Subcutaneous adipose tissue (tissue), 4 donors: Measurements from ENCODE around the gene MAST3. TPM values are rescaled to one million over a fixed set of nuclear protein-coding genes. Genes with fewer than 3 reads are reported as not detected.

Experiments used
- total RNA-seq, 4 donors: library from RNA; depleted of rRNA; stranded (reverse); fragments of >200 nt; gene quantifications; one replicate each; pipeline ENCODE4 v1.1.0, GENCODE V29; 2016
- TF ChIP-seq, protein P1 (sequence below): fragments of 450-650 bp; IDR thresholded peaks from one replicate; pipeline ENCODE4 v1.5.1; 2016; ENCODE audit warnings: low read depth, mild to moderate bottlenecking, control low read depth, antibody characterized with exemption, moderate library complexity

MAST3 gene
- total RNA-seq, 4 donors from 2014 or later: 5.1 to 12.2 (median 6.8) TPM

DNA sequence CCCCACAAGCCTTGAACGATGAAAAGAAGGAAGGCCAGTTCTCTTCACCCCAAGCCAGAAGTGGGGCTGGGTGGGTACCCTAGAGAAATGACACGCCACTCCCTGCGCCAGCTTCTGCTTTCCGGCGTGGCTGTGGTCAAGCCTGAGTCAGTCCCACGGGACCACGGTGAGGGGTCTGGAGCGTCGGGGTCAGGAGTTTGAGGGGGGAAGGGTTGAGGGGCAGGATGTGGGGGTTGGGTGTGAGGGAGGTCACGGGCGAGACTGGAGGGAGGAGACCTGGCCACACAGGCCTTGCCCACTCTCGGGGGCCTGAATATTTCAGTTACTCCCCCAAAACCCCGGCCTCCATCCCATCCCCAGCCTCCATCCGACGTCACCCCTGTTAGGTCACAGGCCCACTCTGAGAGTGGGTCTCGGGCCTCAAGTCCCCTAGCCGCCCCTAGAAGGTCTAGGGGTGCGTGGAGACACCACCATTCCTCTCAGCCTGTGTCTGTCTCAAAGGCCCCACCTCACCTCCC is 75.5 kb downstream of the MAST3 start:
- TF ChIP-seq, protein P1, sequence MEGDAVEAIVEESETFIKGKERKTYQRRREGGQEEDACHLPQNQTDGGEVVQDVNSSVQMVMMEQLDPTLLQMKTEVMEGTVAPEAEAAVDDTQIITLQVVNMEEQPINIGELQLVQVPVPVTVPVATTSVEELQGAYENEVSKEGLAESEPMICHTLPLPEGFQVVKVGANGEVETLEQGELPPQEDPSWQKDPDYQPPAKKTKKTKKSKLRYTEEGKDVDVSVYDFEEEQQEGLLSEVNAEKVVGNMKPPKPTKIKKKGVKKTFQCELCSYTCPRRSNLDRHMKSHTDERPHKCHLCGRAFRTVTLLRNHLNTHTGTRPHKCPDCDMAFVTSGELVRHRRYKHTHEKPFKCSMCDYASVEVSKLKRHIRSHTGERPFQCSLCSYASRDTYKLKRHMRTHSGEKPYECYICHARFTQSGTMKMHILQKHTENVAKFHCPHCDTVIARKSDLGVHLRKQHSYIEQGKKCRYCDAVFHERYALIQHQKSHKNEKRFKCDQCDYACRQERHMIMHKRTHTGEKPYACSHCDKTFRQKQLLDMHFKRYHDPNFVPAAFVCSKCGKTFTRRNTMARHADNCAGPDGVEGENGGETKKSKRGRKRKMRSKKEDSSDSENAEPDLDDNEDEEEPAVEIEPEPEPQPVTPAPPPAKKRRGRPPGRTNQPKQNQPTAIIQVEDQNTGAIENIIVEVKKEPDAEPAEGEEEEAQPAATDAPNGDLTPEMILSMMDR: no peak

DNA sequence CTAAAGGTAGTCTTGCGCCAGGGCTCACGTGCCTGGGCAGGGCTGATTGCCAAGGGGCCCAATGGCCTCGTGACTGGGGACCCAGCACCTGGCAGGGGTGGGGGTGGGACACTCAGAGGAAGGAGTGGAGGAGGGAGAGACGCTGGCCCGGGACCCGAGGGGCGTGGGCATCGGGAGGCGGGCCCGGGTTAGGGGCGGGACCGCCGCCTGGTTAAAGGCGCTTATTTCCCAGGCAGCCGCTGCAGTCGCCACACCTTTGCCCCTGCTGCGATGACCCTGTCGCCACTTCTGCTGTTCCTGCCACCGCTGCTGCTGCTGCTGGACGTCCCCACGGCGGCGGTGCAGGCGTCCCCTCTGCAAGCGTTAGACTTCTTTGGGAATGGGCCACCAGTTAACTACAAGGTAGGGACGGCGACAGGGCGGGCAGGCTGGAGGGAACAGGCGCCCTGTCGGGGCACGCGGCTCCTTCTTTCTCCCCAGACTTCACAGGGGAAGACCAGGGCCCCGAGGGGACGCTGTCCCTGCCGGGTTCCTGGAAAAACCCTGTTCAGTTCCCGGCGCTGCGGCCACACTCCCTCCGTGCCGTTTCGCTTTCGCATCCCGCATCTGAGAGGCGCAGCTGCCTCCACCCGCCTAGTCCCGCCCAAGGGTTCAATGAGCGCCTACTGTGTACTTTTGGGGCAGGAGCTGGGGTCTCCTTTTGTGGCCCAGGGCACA is 76.2 kb downstream of the MAST3 start, which contains the start of gene IFI30:
TSS of gene IFI30 (plus strand) at position 242 of the 717 bp plus-strand sequence. CDS start at position 271, 29 bp downstream.
- TF ChIP-seq, protein P1: no peak

DNA sequence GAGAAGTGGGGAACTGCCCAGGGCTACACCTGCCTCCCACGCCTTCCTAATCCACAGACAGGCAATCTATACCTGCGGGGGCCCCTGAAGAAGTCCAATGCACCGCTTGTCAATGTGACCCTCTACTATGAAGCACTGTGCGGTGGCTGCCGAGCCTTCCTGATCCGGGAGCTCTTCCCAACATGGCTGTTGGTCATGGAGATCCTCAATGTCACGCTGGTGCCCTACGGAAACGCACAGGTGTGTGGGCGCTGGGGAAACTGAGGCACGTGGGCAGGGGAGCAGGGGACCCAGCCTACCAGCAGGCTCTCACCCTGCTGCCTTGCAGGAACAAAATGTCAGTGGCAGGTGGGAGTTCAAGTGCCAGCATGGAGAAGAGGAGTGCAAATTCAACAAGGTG is 77.4 kb downstream of the MAST3 start:
- TF ChIP-seq, protein P1: no peak

DNA sequence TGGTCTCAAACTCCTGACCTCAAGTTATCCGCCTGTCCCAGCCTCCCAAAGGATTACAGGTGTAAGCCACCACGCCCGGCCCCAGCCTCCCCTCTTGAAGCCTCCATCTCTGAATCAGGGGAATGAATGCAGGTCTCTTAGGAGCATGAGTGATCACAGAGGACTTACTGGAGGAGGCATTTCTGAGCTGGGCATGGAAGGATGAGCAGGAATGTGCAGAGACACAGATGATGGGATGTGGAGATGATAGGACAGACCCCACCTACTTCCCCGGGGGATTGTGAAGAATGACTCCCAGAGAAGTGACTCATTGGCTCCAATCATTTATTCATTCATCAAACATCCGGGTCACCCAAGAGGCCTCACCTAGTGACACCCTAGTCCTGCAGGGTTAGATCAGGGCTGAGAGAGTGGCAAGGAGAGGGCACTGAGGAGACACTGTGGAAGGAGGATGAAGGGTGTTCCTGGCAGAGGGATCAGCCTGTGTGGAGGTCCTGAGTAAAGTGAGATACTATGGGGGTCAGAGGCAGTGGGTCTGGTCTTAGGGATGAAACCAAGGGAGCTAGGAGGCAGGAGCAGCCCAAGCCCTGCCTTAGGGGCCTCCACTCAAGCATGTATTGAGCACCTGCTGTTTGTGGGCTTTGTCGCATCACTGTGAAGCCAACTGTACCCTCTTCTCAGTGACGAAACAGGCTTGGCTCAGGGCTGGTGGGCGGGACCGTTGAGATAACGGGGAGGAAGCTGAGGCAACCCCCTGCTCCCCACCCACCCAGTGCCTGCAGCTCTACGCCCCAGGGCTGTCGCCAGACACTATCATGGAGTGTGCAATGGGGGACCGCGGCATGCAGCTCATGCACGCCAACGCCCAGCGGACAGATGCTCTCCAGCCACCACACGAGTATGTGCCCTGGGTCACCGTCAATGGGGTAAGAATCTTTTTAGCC is 79.1 kb downstream of the MAST3 start:
- TF ChIP-seq, protein P1: no peak

DNA sequence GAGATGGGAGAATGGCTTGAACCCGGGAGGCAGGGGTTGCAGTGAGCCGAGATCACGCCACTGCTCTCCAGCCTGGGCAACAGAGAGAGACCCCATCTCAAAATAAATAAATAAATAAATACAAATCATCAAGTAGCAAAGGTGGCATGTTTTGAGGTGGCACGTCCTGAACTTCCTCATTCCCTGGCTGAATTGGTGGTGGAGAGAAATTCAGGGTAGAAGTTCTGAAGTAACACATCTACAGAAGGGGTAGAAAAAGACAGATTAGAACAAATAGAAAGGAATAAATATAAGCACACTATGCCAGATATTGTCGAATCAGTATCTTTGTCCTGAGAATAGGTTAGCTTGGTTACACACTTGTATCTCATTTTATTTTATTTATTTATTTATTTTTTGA is 82.4 kb downstream of the MAST3 start:
- TF ChIP-seq, protein P1: no peak

DNA sequence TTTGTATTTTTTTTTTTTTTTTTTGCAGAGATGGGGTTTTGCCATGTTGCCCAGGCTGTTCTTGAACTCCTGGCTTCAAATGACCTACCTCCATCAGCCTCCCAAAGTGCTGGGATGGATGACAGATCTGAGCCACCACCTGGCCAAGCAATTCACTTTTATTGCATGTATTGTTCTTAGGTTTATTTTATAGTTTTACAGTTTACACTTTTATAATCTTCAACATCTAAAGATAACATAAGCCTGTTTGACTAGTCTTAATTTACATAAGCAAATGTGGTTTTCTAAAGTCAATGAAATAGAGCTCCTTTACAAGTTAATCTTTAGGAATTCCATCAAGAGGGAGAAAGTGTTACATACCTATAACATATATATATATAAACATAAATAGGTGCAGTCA is 86.0 kb downstream of the MAST3 start:
- TF ChIP-seq, protein P1: no peak

DNA sequence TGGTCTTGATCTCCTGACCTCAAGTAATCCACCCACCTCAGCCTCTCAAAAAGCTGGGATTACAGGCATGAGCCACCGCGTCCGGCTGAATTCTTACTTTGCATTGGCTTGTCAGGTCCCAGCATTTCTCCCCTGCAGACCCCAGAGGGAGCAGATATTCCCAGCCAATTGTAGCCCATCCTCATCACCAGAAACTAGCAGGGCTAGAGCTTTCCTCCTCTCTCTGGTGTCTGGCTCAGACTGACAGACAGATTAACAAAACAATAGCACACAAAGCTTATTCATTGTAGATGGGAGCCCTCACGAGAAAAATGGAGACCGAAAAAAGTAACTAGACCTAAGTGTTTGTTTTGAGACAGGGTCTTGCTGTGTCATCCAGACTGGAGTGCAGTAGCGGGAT is 88.0 kb downstream of the MAST3 start:
- TF ChIP-seq, protein P1: no peak
